Smooth muscle cell (in vitro differentiated cells): ENCODE data around the gene SGCA. TPM values are rescaled to one million over a fixed set of nuclear protein-coding genes. Genes with fewer than 3 reads are reported as not detected.

Experiments
- DNase-seq: peaks from one replicate; lab custom pipeline; 2025; ENCODE audit not compliant: unreplicated experiment; lab: John Stamatoyannopoulos, UW
- H2AFZ ChIP-seq: fragments of 200-600 bp; sonication (generic); 2 replicates; pipeline ENCODE4 v1.6.0; 2016; ENCODE audit warnings: antibody characterized with exemption, low read depth, mild to moderate bottlenecking
- H3F3A ChIP-seq: fragments of 200-600 bp; sonication (generic); 2 replicates; pipeline ENCODE4 v1.6.0; 2017; ENCODE audit warnings: antibody characterized with exemption, low read depth
- H3K27ac ChIP-seq: fragments of 200-600 bp; sonication (generic); 2 replicates; pipeline ENCODE4 v1.5.1; 2016; ENCODE audit warnings: low read depth, mild to moderate bottlenecking
- H3K27me3 ChIP-seq: fragments of 200-600 bp; sonication (generic); 2 replicates; pipeline ENCODE4 v1.6.1; 2016; ENCODE audit warnings: low read depth, mild to moderate bottlenecking
- H3K36me3 ChIP-seq: fragments of 200-600 bp; sonication (generic); 2 replicates; pipeline ENCODE4 v1.5.1; 2016; ENCODE audit warnings: low read depth
- H3K4me1 ChIP-seq: fragments of 200-600 bp; sonication (generic); 2 replicates; pipeline ENCODE4 v1.5.1; 2016; ENCODE audit warnings: low read depth
- H3K4me2 ChIP-seq: fragments of 200-600 bp; sonication (generic); 2 replicates; pipeline ENCODE4 v1.6.0; 2016; ENCODE audit warnings: mild to moderate bottlenecking
- H3K4me3 ChIP-seq: fragments of 200-600 bp; sonication (generic); 2 replicates; pipeline ENCODE4 v1.5.1; 2016; ENCODE audit warnings: mild to moderate bottlenecking
- H3K79me2 ChIP-seq: fragments of 200-600 bp; sonication (generic); 2 replicates; pipeline ENCODE4 v1.6.0; 2016; ENCODE audit warnings: low read depth, mild to moderate bottlenecking
- H3K9ac ChIP-seq: fragments of 200-600 bp; sonication (generic); 2 replicates; pipeline ENCODE4 v1.6.0; 2016; ENCODE audit warnings: low read depth
- H3K9me3 ChIP-seq: fragments of 200-600 bp; sonication (generic); replicated peaks from 2 replicates; pipeline ENCODE4 v1.5.1; 2016; ENCODE audit warnings: low read depth
- H4K20me1 ChIP-seq: fragments of 200-600 bp; sonication (generic); 2 replicates; pipeline ENCODE4 v1.6.0; 2016; ENCODE audit warnings: low read depth
- WGBS: methylation state at CpG from one replicate; pipeline ENCODE4 v1.1.7; 2016; ENCODE audit warnings: low lambda C conversion rate; 5-methylcytosine and 5-hydroxymethylcytosine counted together
- polyA plus RNA-seq: library from polyadenylated mRNA; unstranded; fragments of >200 nt; fragmentation: Nextera tagmentation; extraction: Ambion mirVana; gene quantifications from 2 replicates; pipeline ENCODE4 v1.2.1, GENCODE V29; 2016
- total RNA-seq: library from RNA; depleted of rRNA; stranded (reverse); fragments of >200 nt; gene quantifications from 2 replicates; pipeline ENCODE4 v1.2.3, GENCODE V29; 2014
- TF ChIP-seq, protein P1 (sequence below): fragments of 200-600 bp; sonication (generic); IDR thresholded peaks from 2 replicates; pipeline ENCODE4 v1.5.1; 2017; ENCODE audit warnings: borderline replicate concordance, mild to moderate bottlenecking, antibody characterized with exemption; ENCODE audit not compliant: insufficient read depth, poor library complexity, severe bottlenecking

SGCA gene
- total and polyA plus RNA-seq, 2 experiments from 2014 or later = 2.1 TPM; not detected in 1

DNA sequence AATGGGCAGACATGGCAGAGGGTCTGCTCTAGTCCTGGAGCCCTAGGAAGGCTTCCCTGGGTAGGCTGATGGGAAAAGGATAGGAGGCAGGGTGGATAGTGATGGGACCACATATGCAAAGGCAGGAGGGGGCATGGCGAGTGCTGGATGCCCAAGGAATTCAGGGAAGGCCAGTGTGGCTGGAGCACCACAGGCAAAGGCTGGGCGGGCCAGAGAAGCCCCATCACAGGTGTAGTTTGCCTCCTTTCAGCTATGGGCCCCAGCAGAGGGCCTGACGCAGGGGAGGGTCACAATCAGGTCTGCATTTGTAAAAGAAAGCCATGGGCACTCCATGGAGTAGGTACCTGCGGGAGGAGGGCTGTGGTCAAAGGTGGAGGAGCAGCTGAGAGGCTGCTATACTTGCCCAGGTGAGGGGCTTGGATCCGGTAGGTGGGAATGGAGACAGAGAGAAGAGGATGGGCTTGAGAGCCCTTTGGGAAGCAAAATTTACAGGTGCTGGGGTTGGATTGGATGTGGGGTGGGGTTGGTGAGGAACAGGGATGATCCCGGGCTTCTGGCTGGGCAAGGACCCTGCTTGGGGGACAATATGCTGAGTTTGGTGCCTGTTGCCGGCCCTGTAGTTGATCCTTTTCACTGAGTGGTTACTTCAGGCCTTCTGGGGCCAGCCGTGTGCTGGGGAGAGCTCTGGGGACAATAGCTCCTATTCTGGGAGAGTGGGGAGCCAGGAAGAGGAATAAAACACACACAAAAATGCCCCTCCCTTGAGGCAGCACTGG lies 42.2 kb downstream of the SGCA start:
- Histone ChIP-seq H3K4me3 (no peak overlapping the region), H3K4me1 (peaks cover 65% of the 10 kb centered on the region), H3K9ac (peak overlapping the region; percentile 72), H3K36me3 (no peaks in the 10 kb centered on the region), H4K20me1 (no peaks in the 10 kb centered on the region), H3K27me3 (no peaks in the 10 kb centered on the region), H2AFZ (no peak overlapping the region), H3K9me3 (no peaks in the 10 kb centered on the region), H3K4me2 (peak overlapping the region; percentile 99), H3K27ac (peak overlapping the region; percentile 99), H3K79me2 (peaks cover 6% of the 10 kb centered on the region), H3F3A (peaks cover 30% of the 10 kb centered on the region)
- TF ChIP-seq, protein P1, sequence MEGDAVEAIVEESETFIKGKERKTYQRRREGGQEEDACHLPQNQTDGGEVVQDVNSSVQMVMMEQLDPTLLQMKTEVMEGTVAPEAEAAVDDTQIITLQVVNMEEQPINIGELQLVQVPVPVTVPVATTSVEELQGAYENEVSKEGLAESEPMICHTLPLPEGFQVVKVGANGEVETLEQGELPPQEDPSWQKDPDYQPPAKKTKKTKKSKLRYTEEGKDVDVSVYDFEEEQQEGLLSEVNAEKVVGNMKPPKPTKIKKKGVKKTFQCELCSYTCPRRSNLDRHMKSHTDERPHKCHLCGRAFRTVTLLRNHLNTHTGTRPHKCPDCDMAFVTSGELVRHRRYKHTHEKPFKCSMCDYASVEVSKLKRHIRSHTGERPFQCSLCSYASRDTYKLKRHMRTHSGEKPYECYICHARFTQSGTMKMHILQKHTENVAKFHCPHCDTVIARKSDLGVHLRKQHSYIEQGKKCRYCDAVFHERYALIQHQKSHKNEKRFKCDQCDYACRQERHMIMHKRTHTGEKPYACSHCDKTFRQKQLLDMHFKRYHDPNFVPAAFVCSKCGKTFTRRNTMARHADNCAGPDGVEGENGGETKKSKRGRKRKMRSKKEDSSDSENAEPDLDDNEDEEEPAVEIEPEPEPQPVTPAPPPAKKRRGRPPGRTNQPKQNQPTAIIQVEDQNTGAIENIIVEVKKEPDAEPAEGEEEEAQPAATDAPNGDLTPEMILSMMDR = no peak
- no peak for DNase-seq
- WGBS = 83% methylated on average over 8 of the region's 8 CpGs

DNA sequence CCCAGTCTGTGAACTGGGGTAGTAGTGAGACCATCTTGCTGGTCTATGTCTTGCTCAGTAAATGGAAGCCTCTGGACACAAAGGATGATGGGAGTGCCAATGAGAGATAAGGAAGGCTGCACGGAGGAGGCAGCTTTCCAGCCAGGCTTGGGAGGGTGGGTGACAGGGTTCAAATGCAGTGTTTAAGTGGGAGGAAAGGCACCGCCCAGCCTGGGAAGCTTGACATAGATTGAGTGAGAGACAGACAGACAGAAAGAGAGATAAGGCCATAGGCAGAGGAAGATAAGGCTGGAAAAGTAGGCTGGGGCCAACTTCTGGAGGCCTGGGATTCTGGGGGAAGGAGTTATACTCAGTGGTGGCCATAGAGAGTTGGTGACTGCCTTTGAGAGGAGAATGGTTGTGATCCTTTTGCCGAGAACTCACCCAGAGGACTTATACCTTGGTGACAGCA lies 42.8 kb downstream of the SGCA start:
- peak overlapping the region; percentile 72 for H3K9ac ChIP-seq
- 22% methylated on average over 3 of the region's 3 CpGs for WGBS
- TF ChIP-seq, protein P1 = no peak

DNA sequence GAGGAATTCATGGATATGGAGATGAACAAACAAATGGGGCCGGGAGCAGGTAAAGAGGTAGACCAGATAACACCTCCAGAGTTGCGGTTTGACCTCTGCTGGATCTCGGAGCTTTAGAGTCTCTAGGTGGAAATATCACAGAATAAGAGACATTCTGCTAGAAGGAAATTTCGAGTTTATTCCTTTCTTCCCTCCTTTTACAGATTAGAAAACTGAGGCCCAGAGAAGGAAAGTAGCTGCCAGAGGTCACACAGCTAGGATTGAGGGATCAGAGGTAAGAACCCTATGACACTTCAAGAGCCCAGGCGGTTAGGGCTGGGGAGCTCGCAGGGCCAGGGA lies 43.3 kb downstream of the SGCA start:
- H3K27ac ChIP-seq = peak overlapping the region; percentile 99
- H3K9me3 ChIP-seq = no peaks in the 10 kb centered on the region
- peak overlapping the region; percentile 72 for H3K9ac ChIP-seq
- no peak overlapping the region for H2AFZ ChIP-seq
- no peaks in the 10 kb centered on the region for H3K36me3 ChIP-seq
- no peaks in the 10 kb centered on the region for H3K27me3 ChIP-seq
- 58% methylated on average over 6 of the region's 6 CpGs for WGBS
- H3K79me2 ChIP-seq = no peaks in the 10 kb centered on the region
- peaks cover 68% of the 10 kb centered on the region for H3K4me1 ChIP-seq
- H3F3A ChIP-seq = peaks cover 25% of the 10 kb centered on the region
- no peak overlapping the region for H3K4me3 ChIP-seq
- no peaks in the 10 kb centered on the region for H4K20me1 ChIP-seq
- DNase-seq = no peak
- peak overlapping the region; percentile 50 for H3K4me2 ChIP-seq
- TF ChIP-seq, protein P1 = no peak

More for the DNA sequence above, 42.8 kb downstream of the SGCA start:
- Histone ChIP-seq H3K4me2 (peak overlapping the region; percentile 50), H3K36me3 (no peaks in the 10 kb centered on the region), H3F3A (peaks cover 26% of the 10 kb centered on the region), H3K4me1 (peaks cover 68% of the 10 kb centered on the region), H3K27me3 (no peaks in the 10 kb centered on the region), H2AFZ (no peak overlapping the region), H4K20me1 (no peaks in the 10 kb centered on the region), H3K79me2 (no peaks in the 10 kb centered on the region), H3K9me3 (no peaks in the 10 kb centered on the region), H3K27ac (peak overlapping the region; percentile 99), H3K4me3 (no peak overlapping the region)
- DNase-seq = no peak
